ENCODE data around the gene C1QTNF4.

The C1QTNF4 gene

GRCh38 chr11:47615249-47615648 is 21.0 kb upstream of the C1QTNF4 start:
- Histone ChIP-seq H3K4me3 (ENCODE audit: low read depth in 1 of 2, low read length in 1 of 2) (no peak overlapping the region), H3K4me1 (ENCODE audit: control insufficient read depth in 1 of 2, insufficient read depth in 1 of 2, low read depth in 1 of 2, low read length in 1 of 2) (no peaks in the 10 kb centered on the region), H3K9me3 (no peaks in the 10 kb centered on the region), H3K36me3 (peaks cover 39% of the 10 kb centered on the region), H3K27me3 (no peaks in the 10 kb centered on the region), H3K27ac (no peak overlapping the region)
- no peak for TF ChIP-seq CTCF (IDR thresholded peaks at IDR 0.05)

- peaks cover 17% of the 10 kb centered on the region for H3K36me3 ChIP-seq
- no peaks in the 10 kb centered on the region for H3K9me3 ChIP-seq
- H3K4me1 ChIP-seq (ENCODE audit: control insufficient read depth in 1 of 2, insufficient read depth in 1 of 2, low read depth in 1 of 2, low read length in 1 of 2) = no peaks in the 10 kb centered on the region
- TF ChIP-seq CTCF (IDR thresholded peaks at IDR 0.05) = no peak
- no peak overlapping the region for H3K27ac ChIP-seq
- no peaks in the 10 kb centered on the region for H3K27me3 ChIP-seq
- no peak overlapping the region for H3K4me3 ChIP-seq (ENCODE audit: low read depth in 1 of 2, low read length in 1 of 2)
Measured at GRCh38 chr11:47611348-47611794, 17.2 kb upstream of the C1QTNF4 start.

- Histone ChIP-seq H3K36me3 (peaks cover 17% of the 10 kb centered on the region), H3K4me3 (ENCODE audit: low read depth in 1 of 2, low read length in 1 of 2) (no peak overlapping the region), H3K4me1 (ENCODE audit: control insufficient read depth in 1 of 2, insufficient read depth in 1 of 2, low read depth in 1 of 2, low read length in 1 of 2) (no peaks in the 10 kb centered on the region)
Measured at GRCh38 chr11:47609675-47610074, 15.5 kb upstream of the C1QTNF4 start.

GRCh38 chr11:47607380-47607779 is 13.2 kb upstream of the C1QTNF4 start:
- Histone ChIP-seq H3K27me3 (no peaks in the 10 kb centered on the region), H3K36me3 (peaks cover 17% of the 10 kb centered on the region), H3K27ac (no peak overlapping the region), H3K4me3 (ENCODE audit: low read depth in 1 of 2, low read length in 1 of 2) (no peak overlapping the region), H3K4me1 (ENCODE audit: control insufficient read depth in 1 of 2, insufficient read depth in 1 of 2, low read depth in 1 of 2, low read length in 1 of 2) (no peaks in the 10 kb centered on the region), H3K9me3 (no peaks in the 10 kb centered on the region)
- TF ChIP-seq CTCF (IDR thresholded peaks at IDR 0.05) = no peak

More at GRCh38 chr11:47609675-47610074, 15.5 kb upstream of the C1QTNF4 start:
- H3K27me3 ChIP-seq = no peaks in the 10 kb centered on the region
- no peak overlapping the region for H3K27ac ChIP-seq
- TF ChIP-seq CTCF (IDR thresholded peaks at IDR 0.05) = no peak
- no peaks in the 10 kb centered on the region for H3K9me3 ChIP-seq

GRCh38 chr11:47606731-47607130 is 12.5 kb upstream of the C1QTNF4 start:
- Histone ChIP-seq H3K27me3 (no peaks in the 10 kb centered on the region), H3K9me3 (no peaks in the 10 kb centered on the region), H3K27ac (no peak overlapping the region), H3K4me3 (ENCODE audit: low read depth in 1 of 2, low read length in 1 of 2) (no peak overlapping the region), H3K4me1 (ENCODE audit: control insufficient read depth in 1 of 2, insufficient read depth in 1 of 2, low read depth in 1 of 2, low read length in 1 of 2) (no peaks in the 10 kb centered on the region), H3K36me3 (peaks cover 17% of the 10 kb centered on the region)
- TF ChIP-seq CTCF (IDR thresholded peaks at IDR 0.05) = no peak

GRCh38 chr11:47605921-47606320 is 11.7 kb upstream of the C1QTNF4 start:
- Histone ChIP-seq H3K36me3 (peaks cover 13% of the 10 kb centered on the region), H3K9me3 (no peaks in the 10 kb centered on the region), H3K27ac (no peak overlapping the region), H3K4me1 (ENCODE audit: control insufficient read depth in 1 of 2, insufficient read depth in 1 of 2, low read depth in 1 of 2, low read length in 1 of 2) (no peaks in the 10 kb centered on the region), H3K27me3 (no peaks in the 10 kb centered on the region), H3K4me3 (ENCODE audit: low read depth in 1 of 2, low read length in 1 of 2) (no peak overlapping the region)
- TF ChIP-seq CTCF (IDR thresholded peaks at IDR 0.05) = no peak

Measured in neutrophil (primary cell).